GM12878 (cell line): ENCODE measurements around the gene CMTM5.

ENCODE experiments used
- BCL11A ChIP-seq: IDR thresholded peaks from 2 replicates; pipeline ENCODE4 v1.6.1; 2011; ENCODE audit warnings: low read depth, low read length
- CREM ChIP-seq: IDR thresholded peaks from 2 replicates; pipeline ENCODE4 v1.6.1; 2014; ENCODE audit warnings: antibody characterized with exemption, low read depth
- EZH2 ChIP-seq: IDR thresholded peaks from 2 replicates; pipeline ENCODE4 v1.6.1; 2012; ENCODE audit warnings: low read depth, mild to moderate bottlenecking, control low read depth, inconsistent platforms, low read length, borderline replicate concordance; ENCODE audit not compliant: control insufficient read depth
- IKZF1 ChIP-seq: fragments of 450-650 bp; conservative IDR thresholded peaks from 2 replicates; pipeline ENCODE4 v1.6.1; 2017; ENCODE audit warnings: antibody characterized with exemption, mild to moderate bottlenecking
- NBN ChIP-seq: fragments of 450-650 bp; IDR thresholded peaks from 2 replicates; pipeline ENCODE4 v1.6.1; 2016
- RAD21 ChIP-seq: IDR thresholded peaks from 2 replicates; pipeline ENCODE4 v1.6.1; 2011; ENCODE audit warnings: mild to moderate bottlenecking, low read depth, low read length, moderate library complexity; ENCODE audit not compliant: insufficient read depth
- REST ChIP-seq: IDR thresholded peaks from 2 replicates; pipeline ENCODE4 v1.6.1; 2012; ENCODE audit warnings: mild to moderate bottlenecking, low read depth, low read length
- TAF1 ChIP-seq: IDR thresholded peaks from 2 replicates; pipeline ENCODE4 v1.6.1; 2011; ENCODE audit warnings: mild to moderate bottlenecking, low read depth, low read length, borderline replicate concordance
- ZNF592 ChIP-seq: fragments of 450-650 bp; IDR thresholded peaks from 2 replicates; pipeline ENCODE4 v1.6.1; 2017; ENCODE audit warnings: mild to moderate bottlenecking, moderate library complexity
- TF ChIP-seq, protein P1 (sequence below), 3 experiments: IDR thresholded peaks in 2 of 3; conservative IDR thresholded peaks in 1 of 3; 2 replicates each; pipeline ENCODE4 v1.5.1; 2011; ENCODE audit warnings: low read depth in 3 of 3, low read length in 3 of 3, mild to moderate bottlenecking in 3 of 3, control low read depth in 2 of 3, moderate library complexity in 2 of 3, inconsistent platforms in 1 of 3, mixed read lengths in 1 of 3; ENCODE audit not compliant: control insufficient read depth in 2 of 3, insufficient read depth in 1 of 3; ENCODE audit errors: extremely low read depth in 1 of 3
- TF ChIP-seq, protein P2 (sequence below): IDR thresholded peaks from 2 replicates; pipeline ENCODE4 v1.6.1; 2011; ENCODE audit warnings: low read depth, mild to moderate bottlenecking, low read length, moderate library complexity, borderline replicate concordance; ENCODE audit errors: extremely low read depth
- TF ChIP-seq, protein P3 (sequence below): IDR thresholded peaks from 2 replicates; pipeline ENCODE4 v1.6.1; 2012; ENCODE audit warnings: improper control_type of control experiment, low read depth, low read length; ENCODE audit not compliant: insufficient replicate concordance

DNA sequence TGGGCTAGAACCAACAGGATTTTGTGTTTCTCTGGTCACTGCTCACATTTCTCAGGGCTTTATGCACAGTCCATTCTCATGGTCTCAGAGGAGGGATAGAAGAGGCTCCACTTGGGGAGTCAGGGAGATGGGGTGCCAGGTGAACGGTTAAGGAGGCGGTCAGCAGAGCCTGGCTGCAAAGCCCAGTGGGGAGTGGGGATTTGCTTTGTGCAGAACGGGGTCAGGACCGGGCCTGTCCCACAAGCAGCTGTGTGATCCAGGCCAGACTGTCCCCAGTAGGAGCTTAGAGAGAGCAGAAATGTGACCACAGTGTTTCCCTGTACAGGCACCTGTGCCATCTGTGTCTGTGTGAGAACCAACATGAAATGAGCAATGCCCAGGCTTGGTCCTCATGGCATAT is 4.1 kb downstream of the CMTM5 start:
- TF ChIP-seq RAD21 (no peak), ZNF592 (no peak), EZH2 (no peak), NBN (no peak), IKZF1 (no peak), REST (no peak), TAF1 (no peak), CREM (no peak), BCL11A (no peak)
- TF ChIP-seq, protein P1, sequence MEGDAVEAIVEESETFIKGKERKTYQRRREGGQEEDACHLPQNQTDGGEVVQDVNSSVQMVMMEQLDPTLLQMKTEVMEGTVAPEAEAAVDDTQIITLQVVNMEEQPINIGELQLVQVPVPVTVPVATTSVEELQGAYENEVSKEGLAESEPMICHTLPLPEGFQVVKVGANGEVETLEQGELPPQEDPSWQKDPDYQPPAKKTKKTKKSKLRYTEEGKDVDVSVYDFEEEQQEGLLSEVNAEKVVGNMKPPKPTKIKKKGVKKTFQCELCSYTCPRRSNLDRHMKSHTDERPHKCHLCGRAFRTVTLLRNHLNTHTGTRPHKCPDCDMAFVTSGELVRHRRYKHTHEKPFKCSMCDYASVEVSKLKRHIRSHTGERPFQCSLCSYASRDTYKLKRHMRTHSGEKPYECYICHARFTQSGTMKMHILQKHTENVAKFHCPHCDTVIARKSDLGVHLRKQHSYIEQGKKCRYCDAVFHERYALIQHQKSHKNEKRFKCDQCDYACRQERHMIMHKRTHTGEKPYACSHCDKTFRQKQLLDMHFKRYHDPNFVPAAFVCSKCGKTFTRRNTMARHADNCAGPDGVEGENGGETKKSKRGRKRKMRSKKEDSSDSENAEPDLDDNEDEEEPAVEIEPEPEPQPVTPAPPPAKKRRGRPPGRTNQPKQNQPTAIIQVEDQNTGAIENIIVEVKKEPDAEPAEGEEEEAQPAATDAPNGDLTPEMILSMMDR (IDR thresholded peaks at IDR 0.05 in 2 of 3, conservative IDR thresholded peaks at IDR 0.05 in 1 of 3; ENCODE audit: control insufficient read depth in 2 of 3, extremely low read depth in 1 of 3, insufficient read depth in 1 of 3, low read depth in 3 of 3, low read length in 3 of 3): no peak
- TF ChIP-seq, protein P2, sequence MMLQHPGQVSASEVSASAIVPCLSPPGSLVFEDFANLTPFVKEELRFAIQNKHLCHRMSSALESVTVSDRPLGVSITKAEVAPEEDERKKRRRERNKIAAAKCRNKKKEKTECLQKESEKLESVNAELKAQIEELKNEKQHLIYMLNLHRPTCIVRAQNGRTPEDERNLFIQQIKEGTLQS: no peak
- TF ChIP-seq, protein P3, sequence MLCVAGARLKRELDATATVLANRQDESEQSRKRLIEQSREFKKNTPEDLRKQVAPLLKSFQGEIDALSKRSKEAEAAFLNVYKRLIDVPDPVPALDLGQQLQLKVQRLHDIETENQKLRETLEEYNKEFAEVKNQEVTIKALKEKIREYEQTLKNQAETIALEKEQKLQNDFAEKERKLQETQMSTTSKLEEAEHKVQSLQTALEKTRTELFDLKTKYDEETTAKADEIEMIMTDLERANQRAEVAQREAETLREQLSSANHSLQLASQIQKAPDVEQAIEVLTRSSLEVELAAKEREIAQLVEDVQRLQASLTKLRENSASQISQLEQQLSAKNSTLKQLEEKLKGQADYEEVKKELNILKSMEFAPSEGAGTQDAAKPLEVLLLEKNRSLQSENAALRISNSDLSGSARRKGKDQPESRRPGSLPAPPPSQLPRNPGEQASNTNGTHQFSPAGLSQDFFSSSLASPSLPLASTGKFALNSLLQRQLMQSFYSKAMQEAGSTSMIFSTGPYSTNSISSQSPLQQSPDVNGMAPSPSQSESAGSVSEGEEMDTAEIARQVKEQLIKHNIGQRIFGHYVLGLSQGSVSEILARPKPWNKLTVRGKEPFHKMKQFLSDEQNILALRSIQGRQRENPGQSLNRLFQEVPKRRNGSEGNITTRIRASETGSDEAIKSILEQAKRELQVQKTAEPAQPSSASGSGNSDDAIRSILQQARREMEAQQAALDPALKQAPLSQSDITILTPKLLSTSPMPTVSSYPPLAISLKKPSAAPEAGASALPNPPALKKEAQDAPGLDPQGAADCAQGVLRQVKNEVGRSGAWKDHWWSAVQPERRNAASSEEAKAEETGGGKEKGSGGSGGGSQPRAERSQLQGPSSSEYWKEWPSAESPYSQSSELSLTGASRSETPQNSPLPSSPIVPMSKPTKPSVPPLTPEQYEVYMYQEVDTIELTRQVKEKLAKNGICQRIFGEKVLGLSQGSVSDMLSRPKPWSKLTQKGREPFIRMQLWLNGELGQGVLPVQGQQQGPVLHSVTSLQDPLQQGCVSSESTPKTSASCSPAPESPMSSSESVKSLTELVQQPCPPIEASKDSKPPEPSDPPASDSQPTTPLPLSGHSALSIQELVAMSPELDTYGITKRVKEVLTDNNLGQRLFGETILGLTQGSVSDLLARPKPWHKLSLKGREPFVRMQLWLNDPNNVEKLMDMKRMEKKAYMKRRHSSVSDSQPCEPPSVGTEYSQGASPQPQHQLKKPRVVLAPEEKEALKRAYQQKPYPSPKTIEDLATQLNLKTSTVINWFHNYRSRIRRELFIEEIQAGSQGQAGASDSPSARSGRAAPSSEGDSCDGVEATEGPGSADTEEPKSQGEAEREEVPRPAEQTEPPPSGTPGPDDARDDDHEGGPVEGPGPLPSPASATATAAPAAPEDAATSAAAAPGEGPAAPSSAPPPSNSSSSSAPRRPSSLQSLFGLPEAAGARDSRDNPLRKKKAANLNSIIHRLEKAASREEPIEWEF: no peak
